Suprapubic skin (tissue), 4 donors: ENCODE data around the gene DNAJC10. TPM values are rescaled to one million over a fixed set of nuclear protein-coding genes. Genes with fewer than 3 reads are reported as not detected.

ENCODE experiments used
- DNase-seq, 2 donors: peaks; one replicate each; pipeline ENCODE4 v3.0.0-alpha.2; 2019; ENCODE audit warnings: low spot score in 2 of 2
- H3K27ac ChIP-seq: fragments of 200-600 bp; sonication (generic); one replicate; pipeline ENCODE4 v1.5.1; 2019
- H3K27me3 ChIP-seq: fragments of 200-600 bp; sonication (generic); one replicate; pipeline ENCODE4 v1.5.1; 2019
- H3K36me3 ChIP-seq: fragments of 200-600 bp; sonication (generic); one replicate; pipeline ENCODE4 v1.5.1; 2019
- H3K4me1 ChIP-seq: fragments of 200-600 bp; sonication (generic); one replicate; pipeline ENCODE4 v1.5.1; 2019
- H3K4me3 ChIP-seq: fragments of 200-600 bp; sonication (generic); one replicate; pipeline ENCODE4 v1.5.1; 2019; ENCODE audit warnings: mild to moderate bottlenecking
- H3K9me3 ChIP-seq: fragments of 200-600 bp; sonication (generic); one replicate; pipeline ENCODE4 v1.5.1; 2019
- CTCF ChIP-seq, 2 donors: fragments of 200-600 bp in 1 of 2; fragments of 450-650 bp in 1 of 2; sonication (generic) in 1 of 2; IDR thresholded peaks; one replicate each; pipeline ENCODE4 v1.5.1; 2016 to 2019; ENCODE audit warnings: antibody characterized with exemption in 2 of 2, mild to moderate bottlenecking in 1 of 2, moderate library complexity in 1 of 2
- EP300 ChIP-seq: sonication (generic); formaldehyde crosslinking; IDR thresholded peaks from one replicate; pipeline ENCODE4 v1.6.1; 2017; ENCODE audit warnings: antibody characterized with exemption
- POLR2A ChIP-seq, 2 donors: fragments of 450-650 bp; IDR thresholded peaks; one replicate each; pipeline ENCODE4 v1.6.1; 2017; ENCODE audit warnings: antibody characterized with exemption in 2 of 2, mild to moderate bottlenecking in 2 of 2, moderate library complexity in 2 of 2
- POLR2AphosphoS5 ChIP-seq, 3 donors: sonication (generic); formaldehyde crosslinking; IDR thresholded peaks; one replicate each; pipeline ENCODE4 v1.6.1; 2017; ENCODE audit warnings: antibody characterized with exemption in 3 of 3
- WGBS: methylation state at CpG from one replicate; pipeline ENCODE4 v1.1.5; 2018; 5-methylcytosine and 5-hydroxymethylcytosine counted together
- total RNA-seq, 4 donors: library from RNA; depleted of rRNA; stranded (reverse); fragments of >200 nt; gene quantifications; one replicate each; pipeline ENCODE4 v1.1.0, GENCODE V29; 2016

DNAJC10 gene
- total RNA-seq, 4 donors from 2014 or later = 25.5 to 33.4 (median 29.0) TPM

GRCh38 chr2:182826496-182826895 is 110.4 kb downstream of the DNAJC10 start:
- Histone ChIP-seq H3K27ac (no peak overlapping the region), H3K4me1 (no peaks in the 10 kb centered on the region), H3K4me3 (no peak overlapping the region), H3K36me3 (no peaks in the 10 kb centered on the region), H3K9me3 (no peaks in the 10 kb centered on the region), H3K27me3 (no peaks in the 10 kb centered on the region)
- 81% methylated on average over 3 of the region's 3 CpGs for WGBS
- DNase-seq = no peak
- TF ChIP-seq EP300 = no peak
- no peak for TF ChIP-seq POLR2A (IDR thresholded peaks at IDR 0.05)
- TF ChIP-seq CTCF (IDR thresholded peaks at IDR 0.05) = no peak
- TF ChIP-seq POLR2AphosphoS5 (IDR thresholded peaks at IDR 0.05) = no peak

- H3K4me3 ChIP-seq = no peak overlapping the region
- H3K27me3 ChIP-seq = no peaks in the 10 kb centered on the region
- no peak overlapping the region for H3K27ac ChIP-seq
- no peak for DNase-seq
- no peaks in the 10 kb centered on the region for H3K9me3 ChIP-seq
- TF ChIP-seq POLR2AphosphoS5 (IDR thresholded peaks at IDR 0.05) (no peak), CTCF (IDR thresholded peaks at IDR 0.05) (no peak), EP300 (no peak), POLR2A (IDR thresholded peaks at IDR 0.05) (no peak)
- WGBS = 67% methylated on average over 2 of the region's 2 CpGs
- no peaks in the 10 kb centered on the region for H3K36me3 ChIP-seq
- no peaks in the 10 kb centered on the region for H3K4me1 ChIP-seq
These were observed 111.3 kb downstream of the DNAJC10 start for GRCh38 chr2:182827182-182827879.

- H3K9me3 ChIP-seq = no peaks in the 10 kb centered on the region
- DNase-seq = no peak
- no peaks in the 10 kb centered on the region for H3K27me3 ChIP-seq
- H3K4me3 ChIP-seq = no peak overlapping the region
- no peaks in the 10 kb centered on the region for H3K36me3 ChIP-seq
- no peak for TF ChIP-seq POLR2A (IDR thresholded peaks at IDR 0.05)
- TF ChIP-seq EP300 = no peak
- TF ChIP-seq CTCF (IDR thresholded peaks at IDR 0.05) = no peak
- no peak for TF ChIP-seq POLR2AphosphoS5 (IDR thresholded peaks at IDR 0.05)
- no peak overlapping the region for H3K27ac ChIP-seq
- no peaks in the 10 kb centered on the region for H3K4me1 ChIP-seq
These were observed 115.0 kb downstream of the DNAJC10 start for GRCh38 chr2:182831101-182831500.

- no peaks in the 10 kb centered on the region for H3K9me3 ChIP-seq
- H3K36me3 ChIP-seq = no peaks in the 10 kb centered on the region
- H3K4me1 ChIP-seq = no peaks in the 10 kb centered on the region
- WGBS = 70% methylated on average over 3 of the region's 3 CpGs
- no peaks in the 10 kb centered on the region for H3K27me3 ChIP-seq
- H3K4me3 ChIP-seq = no peak overlapping the region
- TF ChIP-seq CTCF (IDR thresholded peaks at IDR 0.05) (no peak), POLR2AphosphoS5 (IDR thresholded peaks at IDR 0.05) (no peak)
- H3K27ac ChIP-seq = no peak overlapping the region
- DNase-seq = no peak
These were observed 115.9 kb downstream of the DNAJC10 start for GRCh38 chr2:182831921-182832320.

- Histone ChIP-seq H3K27ac (no peak overlapping the region), H3K27me3 (no peaks in the 10 kb centered on the region), H3K4me1 (no peaks in the 10 kb centered on the region), H3K4me3 (no peak overlapping the region), H3K36me3 (no peaks in the 10 kb centered on the region), H3K9me3 (no peaks in the 10 kb centered on the region)
- TF ChIP-seq POLR2A (IDR thresholded peaks at IDR 0.05) (no peak), POLR2AphosphoS5 (IDR thresholded peaks at IDR 0.05) (no peak), EP300 (no peak), CTCF (IDR thresholded peaks at IDR 0.05) (no peak)
- WGBS = 83% methylated on average over 9 of the region's 9 CpGs
- DNase-seq = no peak
These were observed 117.2 kb downstream of the DNAJC10 start for GRCh38 chr2:182833084-182833854.
